Activated T-cell treated with anti-CD3 and anti-CD28 coated beads, Interleukin-2, amount 50 U/mL, for 48 hours (primary cell): Measurements from ENCODE around the gene PKD1L1.

Experiments
- DNase-seq, 2 experiments: peaks; one replicate each; pipeline ENCODE4 v3.0.0-alpha.2; 2020

Gene PKD1L1

DNA sequence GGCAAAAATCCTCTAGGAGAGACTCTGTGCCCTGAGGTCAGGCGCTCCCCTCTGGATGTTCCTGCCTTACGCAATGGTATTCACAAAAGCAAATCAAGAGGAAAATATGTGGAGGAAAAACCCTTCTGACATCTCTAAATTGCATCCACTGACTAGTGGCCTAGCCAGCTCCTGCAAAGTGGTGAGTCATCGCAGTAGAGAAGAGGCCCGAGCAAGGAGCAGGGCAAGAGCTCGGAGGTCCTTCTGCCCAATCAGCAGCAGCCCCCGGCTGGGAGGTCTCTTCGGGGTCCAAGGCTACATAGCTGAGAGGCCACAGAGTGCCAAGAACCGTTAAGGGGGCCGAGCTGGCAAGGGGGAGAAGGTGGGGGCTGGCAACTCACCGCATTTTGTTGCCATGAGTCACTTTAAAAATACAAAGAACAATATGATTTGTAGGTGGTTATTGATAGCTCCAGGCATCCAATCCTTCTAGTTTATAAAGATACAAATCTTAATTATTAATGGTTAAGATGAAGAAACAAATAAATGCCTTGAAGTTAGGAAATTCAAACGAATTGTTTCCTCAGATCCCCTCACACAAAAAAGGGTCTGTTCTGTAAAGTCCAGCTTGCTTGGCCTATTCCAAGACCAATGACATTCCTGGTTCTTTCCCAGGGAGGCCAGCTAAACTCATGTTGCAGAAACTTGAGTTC is 161.6 kb downstream of the PKD1L1 start:
- DNase-seq, result no peak

GRCh38 chr7:47785923-47786556 is 162.2 kb downstream of the PKD1L1 start:
- DNase-seq, result no peak

GRCh38 chr7:47783456-47784223 is 164.6 kb downstream of the PKD1L1 start:
- no peak for DNase-seq

- DNase-seq, result no peak
Observed at GRCh38 chr7:47782792-47783191, 165.5 kb downstream of the PKD1L1 start.

DNA sequence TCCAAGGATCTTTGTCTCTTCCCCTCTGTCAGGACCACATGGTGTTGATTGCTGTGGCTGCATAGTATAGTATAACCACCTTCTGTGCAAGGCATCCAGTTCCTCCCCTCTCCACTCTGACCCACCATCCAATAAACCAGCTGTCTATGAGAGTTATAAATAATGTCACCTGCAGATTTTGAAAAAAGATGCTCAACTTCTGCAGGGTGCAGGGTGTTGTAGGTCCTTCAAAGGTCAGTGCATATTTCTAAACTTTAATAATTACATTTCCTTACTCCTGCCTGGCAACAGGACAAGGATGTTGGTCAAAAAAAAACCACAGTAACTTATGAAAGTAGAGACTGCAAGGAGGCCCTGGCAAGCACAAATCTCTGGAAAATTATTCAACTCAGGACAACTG is 166.2 kb downstream of the PKD1L1 start:
- no peak for DNase-seq

DNA sequence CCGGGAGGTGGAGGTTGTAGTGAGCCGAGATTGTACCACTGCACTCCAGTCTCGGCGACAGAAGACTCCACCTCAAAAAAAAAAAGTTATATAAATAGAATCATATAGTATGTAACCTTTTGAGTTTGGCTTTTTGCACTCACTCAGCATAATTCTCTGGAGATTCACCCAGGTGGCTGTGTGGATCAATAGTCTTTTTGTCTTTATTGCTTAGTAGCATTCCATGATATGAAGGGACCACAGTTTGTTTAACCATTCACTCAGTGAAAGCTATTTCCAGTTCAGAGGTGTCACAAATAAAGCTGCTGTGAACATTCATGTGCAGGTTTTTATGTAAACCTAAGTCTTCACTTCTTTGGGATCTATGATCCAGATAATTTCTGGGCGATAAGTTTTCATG is 167.7 kb downstream of the PKD1L1 start:
- DNase-seq, result no peak

- DNase-seq, result no peak
Observed at GRCh38 chr7:47779341-47779771, 168.9 kb downstream of the PKD1L1 start.

DNA sequence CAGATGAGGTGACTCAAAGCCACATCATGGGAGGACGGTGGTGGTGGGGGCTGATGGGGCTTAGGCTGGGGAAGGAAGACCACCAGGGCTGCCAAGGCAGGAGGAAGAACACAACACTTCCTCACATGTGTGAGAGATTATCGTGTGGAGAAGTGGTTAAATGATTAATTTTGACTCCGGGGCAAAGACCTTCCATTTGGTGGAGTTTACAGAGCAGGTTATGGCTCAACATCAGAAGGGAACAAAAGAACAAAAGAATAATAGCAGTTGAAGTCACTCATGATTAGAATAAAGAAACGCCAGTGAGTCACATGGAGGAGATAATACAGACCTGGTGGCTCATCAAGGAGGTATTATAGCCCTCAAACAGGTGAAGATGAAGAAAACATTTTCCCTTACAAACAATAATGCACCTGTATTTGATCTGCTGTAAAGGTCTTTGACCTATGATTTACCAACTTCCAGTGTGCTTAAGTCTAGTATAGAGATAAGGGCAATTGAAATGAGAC is 170.1 kb downstream of the PKD1L1 start:
- no peak for DNase-seq

GRCh38 chr7:47777531-47778152 is 170.6 kb downstream of the PKD1L1 start:
- no peak for DNase-seq

DNA sequence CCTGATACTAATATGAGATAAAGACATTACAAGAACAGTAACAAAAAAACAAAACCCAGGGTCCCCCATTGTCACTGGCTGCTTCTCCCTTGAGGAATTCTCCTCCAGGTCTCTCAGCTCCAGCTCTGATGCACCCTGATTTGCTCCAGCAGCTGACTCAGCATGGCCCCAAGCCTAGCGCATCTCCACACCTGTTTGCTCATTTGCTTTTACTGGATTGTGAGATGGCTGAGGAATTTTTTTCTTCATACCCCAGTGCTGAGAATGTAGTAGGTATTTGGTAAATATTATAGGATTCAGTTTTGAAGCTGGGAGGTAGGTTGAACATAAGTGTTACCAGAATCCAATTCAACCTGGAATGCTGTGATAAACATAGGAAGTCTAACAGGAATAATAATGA is 171.9 kb downstream of the PKD1L1 start:
- DNase-seq, result no peak

DNA sequence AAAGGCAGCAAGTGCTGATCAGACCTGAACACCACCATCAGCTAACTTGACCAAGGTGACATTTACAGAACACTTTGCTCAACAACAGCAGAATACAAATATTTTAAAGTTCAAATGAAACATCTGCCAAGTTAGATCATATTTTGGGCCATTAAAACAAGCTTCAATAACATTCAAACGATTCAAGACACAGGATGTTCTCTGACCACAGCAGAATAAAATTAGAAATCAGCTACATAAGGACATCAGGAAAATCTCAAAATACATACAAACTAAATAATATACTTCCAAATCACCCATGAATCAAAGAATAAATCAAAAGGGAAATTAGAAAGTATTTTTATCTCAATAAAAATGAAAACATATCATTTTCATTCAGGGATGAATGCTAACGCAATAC is 173.0 kb downstream of the PKD1L1 start:
- DNase-seq, result no peak

DNA sequence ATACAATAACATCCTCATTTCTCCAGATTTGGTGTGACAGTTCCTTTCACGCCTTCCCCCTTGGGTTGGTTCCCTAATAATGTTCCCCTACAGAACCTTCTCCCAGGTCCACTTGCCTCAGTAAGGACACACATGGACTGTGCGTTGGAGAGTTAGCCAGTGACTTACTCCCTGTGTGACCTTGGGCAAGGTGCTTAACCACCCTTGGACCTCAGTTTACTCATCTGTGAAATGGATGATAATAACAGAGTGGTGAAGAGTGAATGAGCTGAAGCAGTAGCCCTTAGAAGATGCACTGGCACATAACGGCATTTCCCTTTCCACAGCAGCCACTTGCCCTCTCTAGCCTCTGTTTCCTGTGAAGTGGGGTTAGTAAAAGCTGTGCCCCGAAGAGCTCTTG is 175.8 kb downstream of the PKD1L1 start:
- no peak for DNase-seq

- no peak for DNase-seq
Observed at GRCh38 chr7:47771990-47772360, 176.3 kb downstream of the PKD1L1 start.

DNA sequence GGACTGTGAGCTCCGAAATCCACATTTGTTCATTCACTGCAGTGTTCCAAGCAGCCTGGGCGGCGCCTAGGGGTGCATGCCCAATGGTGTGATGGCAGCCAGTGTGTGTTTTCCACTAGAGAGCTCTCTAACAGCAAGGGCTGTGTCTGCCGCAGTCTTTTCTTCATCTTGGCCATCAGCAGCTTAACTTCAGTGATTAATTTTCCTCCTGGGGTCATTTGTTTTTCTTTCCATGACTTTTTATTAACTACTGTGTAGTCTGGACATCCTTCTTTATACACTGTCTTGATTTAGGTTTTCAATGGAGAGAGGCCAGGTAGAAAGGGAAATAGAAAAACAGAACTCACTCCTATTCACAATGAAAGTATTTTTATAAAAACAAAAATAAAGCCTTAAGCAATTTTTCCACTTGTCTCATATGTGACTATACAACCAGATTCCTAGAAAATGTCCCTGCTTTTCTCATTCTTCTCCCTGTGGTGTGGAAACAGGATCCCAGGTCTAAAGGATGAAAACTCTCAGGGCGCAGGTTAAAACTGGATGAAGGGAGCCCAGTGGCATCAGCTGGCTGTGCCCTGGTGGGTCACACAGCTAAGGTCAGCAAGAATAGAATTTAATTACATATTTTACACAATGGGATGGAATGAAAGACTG is 176.8 kb downstream of the PKD1L1 start:
- no peak for DNase-seq

- DNase-seq, result no peak
Observed at GRCh38 chr7:47766126-47766525, 182.1 kb downstream of the PKD1L1 start.

GRCh38 chr7:47765373-47765979 is 182.8 kb downstream of the PKD1L1 start:
- DNase-seq, result no peak

- no peak for DNase-seq
Observed at GRCh38 chr7:47764746-47765145, 183.5 kb downstream of the PKD1L1 start.

DNA sequence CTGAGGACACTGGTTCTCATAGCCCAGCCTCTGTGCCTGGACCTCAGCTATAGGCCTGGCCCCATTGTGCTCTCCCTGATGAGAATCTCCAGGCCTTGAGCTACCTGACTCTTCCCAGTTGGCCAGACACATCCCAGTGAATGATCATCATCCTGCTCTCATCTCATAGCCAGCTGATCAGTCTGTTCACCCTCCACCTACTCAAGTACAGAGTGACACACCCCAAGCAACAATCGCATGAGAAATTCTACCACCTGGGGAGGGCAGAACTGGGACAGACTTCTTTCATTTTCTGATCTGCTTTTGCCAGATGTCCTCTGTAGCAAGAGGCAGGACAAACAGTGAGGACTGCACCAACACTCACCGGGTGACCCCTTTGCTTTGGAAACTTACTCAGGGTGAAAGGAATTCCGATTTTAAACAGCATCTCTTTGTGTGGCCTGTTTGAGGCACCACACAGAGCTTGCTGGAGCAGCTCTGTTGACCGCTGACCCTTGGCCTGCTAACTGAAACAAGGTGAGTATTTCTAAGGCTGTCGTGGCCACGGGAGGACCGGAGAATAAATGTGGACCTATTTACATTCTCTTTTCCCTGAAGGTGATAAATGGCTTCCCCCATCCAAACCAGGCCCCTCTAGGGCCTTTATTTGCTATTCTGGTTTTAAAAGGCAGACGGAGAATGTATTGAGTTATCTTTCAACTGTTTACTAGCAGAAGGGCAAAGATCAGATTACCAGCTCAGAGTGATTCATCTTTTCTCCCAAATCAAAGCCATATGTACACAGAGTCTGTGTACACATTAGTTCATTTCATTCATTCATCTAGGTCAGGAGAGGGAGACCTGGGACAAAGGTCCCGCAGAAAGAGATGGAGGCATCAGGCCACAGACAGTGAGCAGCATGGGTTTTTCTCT is 184.9 kb downstream of the PKD1L1 start:
- DNase-seq, result no peak

DNA sequence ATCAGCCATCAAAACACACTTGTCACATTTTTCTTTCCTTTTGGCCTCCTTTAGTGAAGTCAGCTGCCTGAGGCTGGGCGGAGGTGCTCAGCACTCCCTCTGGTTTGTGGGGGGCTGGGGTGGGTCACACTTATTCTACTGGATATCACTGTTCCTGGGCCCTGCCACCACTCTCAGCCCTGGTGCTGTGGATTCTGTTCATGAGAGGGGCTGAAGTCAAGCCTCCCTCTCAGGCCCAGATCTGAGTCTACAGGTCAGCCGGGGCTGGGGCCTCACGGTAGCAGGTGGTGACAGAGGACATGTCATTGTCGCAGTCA is 185.6 kb downstream of the PKD1L1 start:
- no peak for DNase-seq

DNA sequence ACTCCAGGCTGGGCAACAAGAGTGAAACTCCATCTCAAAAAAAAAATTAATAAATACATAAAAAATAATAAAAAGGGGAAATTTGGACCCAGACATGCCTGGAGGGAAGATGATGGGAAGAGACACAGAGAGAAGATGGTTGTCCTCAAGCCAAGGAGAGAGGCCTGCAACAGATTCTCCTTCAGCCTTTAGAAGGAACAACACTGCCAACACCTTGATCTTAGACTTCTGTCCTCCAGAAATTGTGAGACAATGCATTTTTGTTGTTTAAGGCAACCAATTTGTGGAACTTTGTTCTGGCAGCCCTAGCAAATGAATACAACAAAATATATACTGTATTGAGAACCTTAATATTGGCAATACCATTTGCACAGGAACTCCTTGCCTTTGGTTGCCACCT is 186.1 kb downstream of the PKD1L1 start:
- no peak for DNase-seq

GRCh38 chr7:47759056-47759706 is 189.1 kb downstream of the PKD1L1 start:
- no peak for DNase-seq
